Stimulated activated CD8-positive, alpha-beta memory T cell treated with anti-CD3 and anti-CD28 coated beads, Interleukin-15, amount 100 ng/mL, for 4 hours (primary cell): ENCODE results near the gene ZNRF4.

Experiments
- DNase-seq, 2 donors: peaks; one replicate each; pipeline ENCODE4 v3.0.0-alpha.2; 2020; ENCODE audit warnings: low read depth in 2 of 2

ZNRF4 gene

DNA sequence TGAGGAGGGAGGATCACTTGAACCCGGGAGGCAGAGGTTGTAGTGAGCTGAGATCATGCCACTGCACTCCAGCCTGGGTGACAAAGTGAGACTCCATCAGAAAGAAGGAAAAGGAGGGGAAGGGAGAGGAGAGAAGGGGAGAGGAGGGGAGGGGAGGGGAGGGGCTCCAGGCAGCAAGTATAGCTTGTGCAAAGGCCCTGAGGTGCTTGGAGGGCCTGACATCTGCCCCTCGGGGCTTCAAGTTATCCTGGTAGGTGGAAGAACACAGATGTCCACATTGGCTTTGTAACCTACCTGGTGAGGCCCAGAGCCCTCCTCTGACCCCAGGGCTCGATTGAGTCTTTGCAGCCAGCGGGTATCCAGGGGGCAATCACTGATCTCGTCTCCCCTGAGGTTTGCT, 11.5 kb upstream of the ZNRF4 start:
- no peak for DNase-seq

GRCh38 chr19:5444431-5444830, 10.8 kb upstream of the ZNRF4 start:
- DNase-seq = no peak

GRCh38 chr19:5445071-5445470, 10.1 kb upstream of the ZNRF4 start:
- no peak for DNase-seq

GRCh38 chr19:5445561-5446055, 9.6 kb upstream of the ZNRF4 start:
- no peak for DNase-seq

DNA sequence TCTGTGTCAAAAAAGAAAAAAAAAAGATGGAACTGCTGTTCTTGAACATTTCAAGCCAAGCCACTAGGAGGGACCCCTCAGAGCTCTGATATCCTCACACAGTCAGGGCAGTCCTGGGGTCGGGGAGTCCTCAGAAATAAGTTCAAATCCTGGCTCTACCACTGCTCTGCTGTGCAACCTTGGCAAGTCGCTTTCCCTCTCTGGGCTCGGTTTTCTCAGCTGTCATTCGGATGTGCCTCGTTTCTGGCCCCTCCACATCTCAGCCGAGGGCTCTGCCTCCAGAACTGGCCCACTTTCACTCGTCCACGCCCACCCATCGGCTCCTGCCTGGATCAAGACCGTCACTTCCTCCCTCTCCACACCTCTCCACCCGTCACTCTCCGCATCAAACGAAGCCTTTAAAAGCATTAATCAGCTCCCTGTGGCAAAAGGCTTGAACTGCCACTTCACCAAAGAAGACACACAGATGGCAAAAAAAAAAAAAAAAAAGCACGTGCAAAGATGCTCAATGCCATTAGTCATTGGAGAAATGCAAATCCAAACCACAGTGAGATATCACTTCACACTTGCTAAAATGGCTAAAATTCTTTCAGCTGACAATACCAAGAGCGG, 7.4 kb upstream of the ZNRF4 start:
- DNase-seq = no peak

GRCh38 chr19:5448374-5448773, 6.8 kb upstream of the ZNRF4 start:
- DNase-seq = no peak

DNA sequence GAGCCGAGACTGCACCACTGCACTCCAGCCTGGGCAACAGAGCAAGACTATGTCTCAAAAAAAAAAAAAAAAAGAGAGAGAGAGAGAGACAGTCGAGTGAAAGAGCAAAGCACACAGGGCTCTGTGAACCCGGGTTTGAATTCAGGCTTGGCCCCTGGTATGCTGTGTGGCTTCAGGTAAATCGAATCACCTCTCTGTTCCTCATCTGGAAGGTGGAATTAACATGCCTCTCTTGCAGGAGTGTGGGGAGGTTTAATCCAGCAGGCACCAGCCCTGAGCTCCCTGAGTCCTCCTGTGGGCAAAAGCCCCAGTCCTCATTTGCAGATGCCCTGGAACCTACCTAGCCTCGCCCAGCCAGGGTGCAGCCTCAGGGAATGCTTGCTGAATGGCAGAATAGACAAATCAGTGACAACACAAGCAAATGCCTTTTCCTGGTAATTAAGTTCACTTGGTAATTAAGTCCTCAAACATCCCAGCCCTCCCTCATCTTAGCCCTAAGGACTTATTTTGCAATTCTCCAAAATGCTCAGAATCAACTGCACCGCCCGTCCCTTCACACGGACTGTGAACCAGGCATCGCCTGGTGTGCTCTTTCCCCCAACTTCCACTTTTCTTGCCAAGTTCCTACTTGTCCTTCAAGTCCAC, 4.6 kb upstream of the ZNRF4 start:
- no peak for DNase-seq

GRCh38 chr19:5451494-5451893, 3.7 kb upstream of the ZNRF4 start:
- no peak for DNase-seq

GRCh38 chr19:5452594-5453565, 2.3 kb upstream of the ZNRF4 start:
- no peak for DNase-seq

DNA sequence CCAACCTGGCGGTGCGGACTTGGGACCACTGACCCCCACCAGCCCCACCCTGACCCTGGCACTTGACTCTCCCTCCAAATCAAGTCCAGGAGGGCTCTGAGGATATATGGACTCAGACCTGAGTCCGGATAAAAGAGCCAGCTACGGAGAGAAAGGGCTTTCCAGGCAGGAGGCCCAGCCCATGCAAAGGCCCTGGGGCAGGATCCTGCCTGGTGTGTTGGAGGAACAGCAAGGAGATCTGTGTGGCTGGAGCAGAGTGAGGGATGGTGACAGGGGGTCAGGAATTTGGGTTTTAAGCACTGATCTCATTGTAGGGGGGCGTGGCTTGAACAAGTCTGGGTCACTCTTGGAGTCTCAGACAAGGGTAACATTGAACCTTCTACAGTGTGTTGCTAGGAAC, 474 bp upstream of the ZNRF4 start:
- no peak for DNase-seq

GRCh38 chr19:5456130-5456840, 1.1 kb downstream of the ZNRF4 start:
- DNase-seq = no peak

DNA sequence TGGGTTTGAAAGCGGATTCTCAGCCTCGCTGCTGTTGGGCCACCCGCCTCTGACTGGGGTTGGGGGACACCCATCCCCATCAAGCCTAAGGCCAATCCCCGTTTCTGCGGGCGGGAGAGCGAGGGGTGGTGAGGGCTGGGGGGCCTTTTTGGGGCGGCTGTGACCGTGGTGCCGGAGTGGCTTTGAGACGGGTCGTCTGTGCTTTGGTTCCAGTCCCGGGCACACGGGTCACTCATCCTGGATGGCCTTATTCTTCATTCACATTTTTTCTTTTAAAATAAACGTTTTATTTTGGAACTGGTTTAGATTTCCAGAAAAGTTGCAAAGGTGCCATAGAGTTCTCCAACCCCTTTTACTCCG, 1.6 kb downstream of the ZNRF4 start:
- DNase-seq = no peak

DNA sequence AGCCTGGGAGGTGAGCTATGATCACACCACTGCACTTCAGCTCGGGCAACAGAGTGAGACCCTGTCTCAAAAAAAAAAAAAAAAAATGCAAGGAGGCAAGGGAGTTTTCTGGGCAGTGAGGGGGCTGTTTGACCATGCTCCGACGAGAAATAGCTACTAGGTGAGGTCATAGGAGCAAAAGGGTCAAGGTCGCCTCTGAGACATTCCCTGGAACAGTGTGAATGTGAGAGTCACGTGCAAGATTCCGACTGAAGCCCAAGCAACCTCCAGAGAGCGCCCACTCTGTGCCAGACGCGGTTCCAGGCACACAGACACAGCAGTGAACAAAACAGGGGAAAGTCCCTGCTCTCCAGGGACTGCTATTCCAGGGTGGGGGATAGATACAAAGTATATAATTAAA, 2.5 kb downstream of the ZNRF4 start:
- DNase-seq = no peak

GRCh38 chr19:5458420-5458819, 3.2 kb downstream of the ZNRF4 start:
- no peak for DNase-seq

DNA sequence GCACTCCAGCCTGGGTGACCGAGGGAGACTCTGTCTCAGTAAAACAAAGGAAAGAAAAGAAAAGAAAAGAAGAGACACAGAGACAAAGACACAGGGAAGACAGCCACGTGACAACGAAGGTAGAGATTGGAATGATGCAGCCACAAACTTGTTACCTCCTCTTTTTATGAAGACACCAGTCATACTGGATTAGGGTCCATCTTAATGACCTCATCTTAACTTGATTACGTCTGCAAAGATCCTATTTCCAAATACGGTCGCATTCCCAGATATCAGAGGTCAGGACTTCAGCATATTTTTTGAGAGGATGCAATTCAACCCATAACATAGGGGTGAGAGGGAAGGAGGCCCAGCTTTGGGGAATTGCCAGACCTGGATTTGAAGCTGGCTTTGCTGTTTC, 4.1 kb downstream of the ZNRF4 start:
- no peak for DNase-seq

DNA sequence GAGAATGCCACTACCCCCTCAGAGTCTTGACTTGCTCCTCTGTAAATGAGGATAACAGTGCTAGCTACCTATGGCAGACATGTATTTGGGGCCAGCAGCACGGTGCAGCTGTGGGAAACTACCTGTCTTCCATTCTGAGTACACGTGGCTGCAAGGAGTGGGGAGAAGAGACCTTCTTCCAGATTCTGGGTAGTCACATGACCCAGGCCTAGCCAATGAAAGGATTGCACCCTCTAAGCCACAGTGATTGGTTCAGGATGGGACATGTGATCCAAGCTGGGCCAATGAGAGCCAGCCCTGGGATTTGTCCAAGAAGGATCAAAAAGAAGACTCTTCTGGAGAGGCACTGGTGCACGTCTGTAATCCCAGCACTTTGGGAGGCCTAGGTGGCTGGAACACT, 5.5 kb downstream of the ZNRF4 start:
- DNase-seq = no peak

- no peak for DNase-seq
Measured at GRCh38 chr19:5463959-5464358, 8.7 kb downstream of the ZNRF4 start.

GRCh38 chr19:5466072-5466471, 10.9 kb downstream of the ZNRF4 start:
- DNase-seq = no peak

DNA sequence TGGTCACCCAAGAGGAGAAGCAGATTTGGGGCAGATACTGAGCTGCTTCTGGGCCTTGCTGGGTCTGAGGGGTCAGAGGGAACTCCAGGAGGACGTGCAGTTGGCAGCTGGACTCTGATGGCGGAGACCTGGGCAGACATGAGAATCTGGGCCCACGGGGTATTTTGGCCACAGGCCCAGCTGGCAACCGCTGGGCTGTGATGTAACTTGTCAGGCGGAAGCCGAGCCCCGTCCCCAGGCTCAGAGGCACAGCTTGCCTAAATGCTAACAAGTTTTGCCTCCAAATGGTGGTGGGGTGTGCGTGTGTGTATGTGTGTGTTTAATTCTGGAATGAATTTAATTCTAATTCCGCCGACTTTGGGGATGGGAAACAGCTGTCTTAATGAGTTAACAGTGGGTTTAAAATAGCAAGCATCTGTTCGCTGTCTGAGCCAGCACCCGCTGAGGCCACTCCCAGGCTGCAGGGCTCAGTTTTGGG, 11.6 kb downstream of the ZNRF4 start:
- DNase-seq = no peak

DNA sequence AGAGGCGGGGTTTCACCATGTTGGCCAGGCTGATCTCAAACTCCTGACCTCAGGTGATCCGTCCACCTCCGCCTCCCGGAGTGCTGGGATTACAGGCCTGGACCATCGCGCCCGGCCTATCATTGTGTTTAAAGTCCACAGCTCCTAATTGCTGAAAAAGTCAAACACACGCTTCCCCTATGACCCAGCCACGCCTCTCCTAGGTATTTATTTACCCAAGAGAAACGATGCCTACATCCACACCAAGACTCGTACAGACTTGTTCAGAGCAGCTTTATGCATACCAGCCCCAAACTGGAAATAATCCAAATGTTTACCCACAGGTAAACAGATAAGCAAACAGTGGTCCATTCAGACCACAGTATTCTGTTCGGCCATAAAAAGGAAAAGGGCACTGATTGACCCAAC, 15.1 kb downstream of the ZNRF4 start:
- no peak for DNase-seq

GRCh38 chr19:5472286-5472685, 17.1 kb downstream of the ZNRF4 start:
- DNase-seq = no peak

- DNase-seq = no peak
Measured at GRCh38 chr19:5473646-5474045, 18.4 kb downstream of the ZNRF4 start.
